Effector CD8-positive, alpha-beta T cell (primary cell): Measurements from ENCODE around the gene OSMR.

Experiments used
- DNase-seq: peaks from one replicate; lab custom pipeline; 2025; lab: John Stamatoyannopoulos, UW

OSMR gene

GRCh38 chr5:38926121-38926520 is 80.3 kb downstream of the OSMR start:
- DNase-seq, result no peak

- no peak for DNase-seq
Measured at GRCh38 chr5:38927470-38927869, 81.7 kb downstream of the OSMR start.

- no peak for DNase-seq
Measured at GRCh38 chr5:38929838-38930237, 84.0 kb downstream of the OSMR start.

- no peak for DNase-seq
Measured at GRCh38 chr5:38931731-38932130, 85.9 kb downstream of the OSMR start.

- DNase-seq, result no peak
Measured at GRCh38 chr5:38932854-38933408, 87.1 kb downstream of the OSMR start.

- DNase-seq, result no peak
Measured at GRCh38 chr5:38935437-38935836, 89.6 kb downstream of the OSMR start.

- no peak for DNase-seq
Measured at GRCh38 chr5:38936269-38936668, 90.5 kb downstream of the OSMR start.

- DNase-seq, result no peak
Measured at GRCh38 chr5:38938424-38938823, 92.6 kb downstream of the OSMR start.

GRCh38 chr5:38938973-38939372 is 93.2 kb downstream of the OSMR start:
- DNase-seq, result no peak

- DNase-seq, result no peak
Measured at GRCh38 chr5:38940230-38940858, 94.5 kb downstream of the OSMR start.

- no peak for DNase-seq
Measured at GRCh38 chr5:38941912-38942311, 96.1 kb downstream of the OSMR start.

GRCh38 chr5:38944282-38944681 is 98.5 kb downstream of the OSMR start:
- no peak for DNase-seq

- DNase-seq, result no peak
Measured at GRCh38 chr5:38948501-38948900, 102.7 kb downstream of the OSMR start.

- DNase-seq, result no peak
Measured at GRCh38 chr5:38953426-38954012, 107.7 kb downstream of the OSMR start.

- no peak for DNase-seq
Measured at GRCh38 chr5:38961691-38962090, 115.9 kb downstream of the OSMR start.

GRCh38 chr5:38968665-38969064 is 122.9 kb downstream of the OSMR start:
- DNase-seq, result no peak

- no peak for DNase-seq
Measured at GRCh38 chr5:38978036-38978435, 132.2 kb downstream of the OSMR start.

- DNase-seq, result no peak
Measured at GRCh38 chr5:38979535-38979934, 133.7 kb downstream of the OSMR start.
